GM23248 (cell line): ENCODE measurements around the gene SOX6. TPM values are rescaled to one million over a fixed set of nuclear protein-coding genes. Genes with fewer than 3 reads are reported as not detected.
"Not testable (repeated sequence)": the region's sequence is repeated elsewhere in the genome, so short reads cannot be mapped to it uniquely, and the experiment has no call there.

Experiments
- DNase-seq: peaks from one replicate; pipeline ENCODE4 v3.0.0-alpha.2; 2015
- H2AFZ ChIP-seq: fragments of 200-600 bp; sonication (generic); 2 replicates; pipeline ENCODE4 v1.6.1; 2016; ENCODE audit warnings: antibody characterized with exemption
- H3F3A ChIP-seq: fragments of 200-600 bp; sonication (generic); 2 replicates; pipeline ENCODE4 v1.6.1; 2016; ENCODE audit warnings: mild to moderate bottlenecking, antibody characterized with exemption, mixed run types; ENCODE audit not compliant: insufficient read depth
- H3K27ac ChIP-seq: fragments of 200-600 bp; sonication (generic); 2 replicates; pipeline ENCODE4 v1.5.1; 2016; ENCODE audit warnings: mild to moderate bottlenecking
- H3K27me3 ChIP-seq: fragments of 200-600 bp; sonication (generic); replicated peaks from 2 replicates; pipeline ENCODE4 v1.6.1; 2016; ENCODE audit warnings: mild to moderate bottlenecking; ENCODE audit not compliant: insufficient read depth
- H3K36me3 ChIP-seq: fragments of 200-600 bp; sonication (generic); 2 replicates; pipeline ENCODE4 v1.6.1; 2016; ENCODE audit warnings: low read depth, mild to moderate bottlenecking
- H3K4me1 ChIP-seq: fragments of 200-600 bp; sonication (generic); 2 replicates; pipeline ENCODE4 v1.6.1; 2016; ENCODE audit warnings: mild to moderate bottlenecking; ENCODE audit not compliant: insufficient read depth
- H3K4me2 ChIP-seq: fragments of 200-600 bp; sonication (generic); one replicate; pipeline ENCODE4 v1.6.1; 2016; ENCODE audit warnings: mild to moderate bottlenecking; ENCODE audit not compliant: unreplicated experiment
- H3K4me3 ChIP-seq: fragments of 200-600 bp; sonication (generic); 2 replicates; pipeline ENCODE4 v1.5.1; 2016; ENCODE audit warnings: mild to moderate bottlenecking
- H3K79me2 ChIP-seq: fragments of 200-600 bp; sonication (generic); 2 replicates; pipeline ENCODE4 v1.6.1; 2016; ENCODE audit warnings: mild to moderate bottlenecking; ENCODE audit not compliant: insufficient read depth
- H3K9ac ChIP-seq: fragments of 200-600 bp; sonication (generic); 2 replicates; pipeline ENCODE4 v1.6.1; 2016; ENCODE audit warnings: mild to moderate bottlenecking
- H3K9me2 ChIP-seq: fragments of 200-600 bp; sonication (generic); 2 replicates; pipeline ENCODE4 v1.6.1; 2016; ENCODE audit warnings: mixed run types, mild to moderate bottlenecking, moderate library complexity; ENCODE audit not compliant: insufficient read depth
- H3K9me3 ChIP-seq: fragments of 200-600 bp; sonication (generic); one replicate; pipeline ENCODE4 v1.6.1; 2017; ENCODE audit warnings: low read depth
- H4K20me1 ChIP-seq: fragments of 200-600 bp; sonication (generic); 2 replicates; pipeline ENCODE4 v1.6.0; 2016; ENCODE audit not compliant: insufficient read depth
- EZH2 ChIP-seq: fragments of 200-600 bp; sonication (generic); IDR thresholded peaks from 2 replicates; pipeline ENCODE4 v1.6.1; 2018; ENCODE audit warnings: antibody characterized with exemption, mild to moderate bottlenecking; ENCODE audit not compliant: insufficient read depth, poor library complexity, severe bottlenecking
- EZH2phosphoT487 ChIP-seq: fragments of 200-600 bp; sonication (generic); IDR thresholded peaks from 2 replicates; pipeline ENCODE4 v1.6.1; 2018; ENCODE audit warnings: antibody characterized with exemption, moderate library complexity, mild to moderate bottlenecking, low read depth; ENCODE audit not compliant: insufficient read depth
- WGBS, 2 experiments: methylation state at CpG; one replicate each; pipeline ENCODE4 v1.1.6; 2015 to 2017; ENCODE audit warnings: low lambda C conversion rate in 2 of 2, low coverage in 1 of 2; ENCODE audit errors: missing lambda C conversion rate in 2 of 2; 5-methylcytosine and 5-hydroxymethylcytosine counted together
- in situ Hi-C: fragments of 300-500 bp; cut with MboI; formaldehyde crosslinking; loops from 2 replicates; pipeline ENCODE4 v1.15.0; 2020
- polyA plus RNA-seq: library from polyadenylated mRNA; unstranded; fragments of >200 nt; fragmentation: Nextera tagmentation; extraction: Ambion mirVana; gene quantifications from 2 replicates; pipeline ENCODE4 v1.2.1, GENCODE V29; 2016
- total RNA-seq: library from RNA; depleted of rRNA; stranded (reverse); fragments of >200 nt; shearing (Covaris generic); gene quantifications from 2 replicates; pipeline ENCODE4 v1.2.3, GENCODE V29; 2014

SOX6 gene
- total and polyA plus RNA-seq, 2 experiments from 2014 or later, result under 0.01 to 0.49 TPM

- Histone ChIP-seq H3F3A (no peaks in the 10 kb centered on the region), H3K9ac (no peak overlapping the region), H2AFZ (no peak overlapping the region), H3K4me3 (no peak overlapping the region), H3K4me1 (no peaks in the 10 kb centered on the region), H3K27ac (no peak overlapping the region), H3K79me2 (no peaks in the 10 kb centered on the region), H3K4me2 (no peak overlapping the region), H4K20me1 (no peaks in the 10 kb centered on the region), H3K36me3 (no peaks in the 10 kb centered on the region), H3K9me3 (no peaks in the 10 kb centered on the region), H3K9me2 (no peaks in the 10 kb centered on the region), H3K27me3 (no peaks in the 10 kb centered on the region)
- in situ Hi-C loops, result no loop called here
- no peak for TF ChIP-seq EZH2phosphoT487
- TF ChIP-seq EZH2, result no peak
- WGBS, 2 experiments, result 46% methylated on average over 2 of the region's 2 CpGs
- DNase-seq, result no peak
Observed at GRCh38 chr11:15923183-15923582, 433.2 kb downstream of the SOX6 start.

DNA sequence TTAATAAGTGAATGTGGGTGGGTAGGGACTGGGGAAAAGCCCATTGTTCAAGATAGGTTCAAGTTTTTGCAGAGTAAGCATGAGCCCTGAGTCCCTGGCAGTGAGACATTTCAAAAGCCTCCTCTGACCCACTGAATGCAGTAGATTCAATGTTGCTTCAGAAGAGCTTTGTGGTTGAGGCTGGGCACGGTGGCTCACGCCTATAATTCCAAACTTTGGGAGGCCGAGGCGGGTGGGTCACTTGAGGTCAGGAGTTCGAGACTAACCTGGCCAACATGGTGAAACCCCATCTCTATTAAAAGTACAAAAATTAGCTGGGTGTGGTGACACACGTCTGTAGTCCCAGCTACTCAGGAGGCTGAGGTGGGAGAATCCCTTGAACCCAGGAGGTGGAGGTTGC, 433.6 kb downstream of the SOX6 start:
- H3K4me2 ChIP-seq, H3K4me3 ChIP-seq, DNase-seq, H3K9me3 ChIP-seq, H3K79me2 ChIP-seq, H3K9ac ChIP-seq, H3K4me1 ChIP-seq, H3F3A ChIP-seq, H2AFZ ChIP-seq, H3K27me3 ChIP-seq, H4K20me1 ChIP-seq, H3K9me2 ChIP-seq, H3K36me3 ChIP-seq, H3K27ac ChIP-seq, in situ Hi-C loops: not testable (repeated sequence)
- WGBS, 2 experiments, result 42 to 45% methylated on average over 6 of the region's 6 CpGs

- Histone ChIP-seq H3F3A (no peaks in the 10 kb centered on the region), H3K9me3 (no peaks in the 10 kb centered on the region), H3K4me1 (no peaks in the 10 kb centered on the region), H2AFZ (no peak overlapping the region), H3K27me3 (no peaks in the 10 kb centered on the region), H3K36me3 (no peaks in the 10 kb centered on the region), H3K27ac (no peak overlapping the region), H3K79me2 (no peaks in the 10 kb centered on the region), H3K9ac (no peak overlapping the region), H3K4me2 (no peak overlapping the region), H3K9me2 (no peaks in the 10 kb centered on the region), H3K4me3 (no peak overlapping the region), H4K20me1 (no peaks in the 10 kb centered on the region)
- whole genome bisulfite sequencing, 2 experiments, result 44 to 54% methylated on average over 6 of the region's 6 CpGs
- TF ChIP-seq EZH2phosphoT487 (no peak), EZH2 (no peak)
- DNase-seq, result no peak
- in situ Hi-C loops, result no loop called here
Observed at GRCh38 chr11:15920856-15921629, 435.3 kb downstream of the SOX6 start.

DNA sequence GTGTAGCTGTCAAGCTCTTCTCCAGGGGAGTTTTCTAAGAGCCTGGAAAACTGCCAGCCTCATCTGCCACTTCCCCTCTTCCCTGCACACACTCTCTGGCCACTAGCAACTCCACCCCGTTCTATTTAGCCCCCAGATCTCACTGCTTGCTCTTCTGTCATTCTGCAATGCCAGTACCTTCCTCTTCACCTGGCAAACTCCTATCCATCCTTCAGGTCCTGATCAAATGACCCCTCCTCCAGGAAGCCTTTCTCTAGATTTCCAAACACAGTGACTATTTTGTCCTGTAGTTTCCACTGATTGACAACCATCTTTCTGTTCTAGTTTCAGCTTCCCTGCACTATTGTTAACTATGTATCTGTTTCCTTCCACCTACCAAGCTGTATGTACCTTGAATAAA, 437.7 kb downstream of the SOX6 start:
- in situ Hi-C loops, result no loop called here
- no peak for TF ChIP-seq EZH2phosphoT487
- TF ChIP-seq EZH2, result no peak
- no peaks in the 10 kb centered on the region for H3K36me3 ChIP-seq

More for the DNA sequence above, 437.7 kb downstream of the SOX6 start:
- DNase-seq, result no peak
- Histone ChIP-seq H3K9me3 (no peaks in the 10 kb centered on the region), H3K4me2 (no peak overlapping the region), H3K9me2 (no peaks in the 10 kb centered on the region), H3K79me2 (no peaks in the 10 kb centered on the region), H4K20me1 (no peaks in the 10 kb centered on the region), H3K4me1 (no peaks in the 10 kb centered on the region), H3K27ac (no peak overlapping the region), H2AFZ (no peak overlapping the region), H3F3A (no peaks in the 10 kb centered on the region), H3K4me3 (no peak overlapping the region), H3K9ac (no peak overlapping the region), H3K27me3 (no peaks in the 10 kb centered on the region; the same call in 1 of the 2 replicates)
- 4 to 12% methylated on average over 1 of the region's 1 CpG for WGBS, 2 experiments
